ENCODE results near the gene RASSF4.

DNA sequence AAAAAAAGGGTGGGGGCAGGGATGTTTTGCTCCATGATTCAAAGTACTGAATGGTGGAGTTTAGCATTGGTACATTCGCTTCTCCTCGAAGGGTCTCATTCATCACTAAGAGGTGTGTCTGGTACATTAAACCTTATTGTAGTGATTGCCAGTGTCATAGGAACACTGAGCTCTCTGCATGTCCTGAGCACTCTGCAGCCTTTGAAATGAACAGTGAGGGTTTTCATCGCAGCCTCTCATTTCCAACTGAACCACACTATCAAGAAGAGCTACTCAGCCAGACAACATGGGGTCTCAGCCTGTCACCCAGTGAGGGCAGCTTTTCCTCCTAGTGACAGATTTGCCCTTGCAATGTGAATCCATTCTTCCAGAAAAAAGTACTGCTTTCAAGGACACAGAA is 26.6 kb downstream of the RASSF4 start:
- TF ChIP-seq, protein P1, sequence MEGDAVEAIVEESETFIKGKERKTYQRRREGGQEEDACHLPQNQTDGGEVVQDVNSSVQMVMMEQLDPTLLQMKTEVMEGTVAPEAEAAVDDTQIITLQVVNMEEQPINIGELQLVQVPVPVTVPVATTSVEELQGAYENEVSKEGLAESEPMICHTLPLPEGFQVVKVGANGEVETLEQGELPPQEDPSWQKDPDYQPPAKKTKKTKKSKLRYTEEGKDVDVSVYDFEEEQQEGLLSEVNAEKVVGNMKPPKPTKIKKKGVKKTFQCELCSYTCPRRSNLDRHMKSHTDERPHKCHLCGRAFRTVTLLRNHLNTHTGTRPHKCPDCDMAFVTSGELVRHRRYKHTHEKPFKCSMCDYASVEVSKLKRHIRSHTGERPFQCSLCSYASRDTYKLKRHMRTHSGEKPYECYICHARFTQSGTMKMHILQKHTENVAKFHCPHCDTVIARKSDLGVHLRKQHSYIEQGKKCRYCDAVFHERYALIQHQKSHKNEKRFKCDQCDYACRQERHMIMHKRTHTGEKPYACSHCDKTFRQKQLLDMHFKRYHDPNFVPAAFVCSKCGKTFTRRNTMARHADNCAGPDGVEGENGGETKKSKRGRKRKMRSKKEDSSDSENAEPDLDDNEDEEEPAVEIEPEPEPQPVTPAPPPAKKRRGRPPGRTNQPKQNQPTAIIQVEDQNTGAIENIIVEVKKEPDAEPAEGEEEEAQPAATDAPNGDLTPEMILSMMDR (IDR thresholded peaks at IDR 0.05; ENCODE audit: insufficient read depth, low read length), result no peak
- no peak for TF ChIP-seq POLR2AphosphoS5 (IDR thresholded peaks at IDR 0.05; ENCODE audit: low read depth)
